ENCODE results near the gene HYDIN.
A peak's percentile ranks its signal among the peaks of the same experiment; 100 is the strongest.

The HYDIN gene

DNA sequence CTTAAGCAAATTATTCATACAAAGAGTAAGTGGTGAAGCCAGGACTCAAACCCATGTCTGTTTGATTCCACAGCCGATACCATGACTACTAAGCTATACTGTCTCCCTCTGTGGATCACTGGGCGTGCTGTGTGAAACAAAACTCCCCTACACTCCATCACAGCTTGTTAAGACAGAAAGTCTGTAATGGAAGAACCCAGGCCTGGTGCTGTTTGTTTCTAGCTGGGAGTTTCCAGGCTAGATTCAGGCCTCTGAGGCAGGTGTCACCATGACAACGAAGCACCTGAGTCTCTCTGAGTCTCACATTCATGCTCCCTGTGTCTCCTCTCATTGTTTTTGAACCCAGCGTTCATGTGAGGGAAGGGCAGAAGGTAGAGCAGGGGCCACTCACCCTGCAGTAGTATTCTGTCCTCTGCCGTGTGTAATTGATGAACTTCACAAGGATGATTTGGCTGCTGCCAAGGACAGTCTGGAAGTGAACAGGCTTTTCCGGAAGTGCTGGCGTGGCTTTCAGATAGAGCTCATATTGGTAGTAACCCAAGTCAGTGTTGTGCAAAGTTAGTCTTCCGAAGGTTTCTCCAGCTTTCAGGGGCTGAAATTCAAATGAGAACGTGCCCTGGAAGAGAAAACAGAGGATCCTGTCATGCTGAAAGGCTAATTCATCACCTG lies 421.0 kb downstream of the HYDIN start:
- DNase-seq, result peak; percentile 31

DNA sequence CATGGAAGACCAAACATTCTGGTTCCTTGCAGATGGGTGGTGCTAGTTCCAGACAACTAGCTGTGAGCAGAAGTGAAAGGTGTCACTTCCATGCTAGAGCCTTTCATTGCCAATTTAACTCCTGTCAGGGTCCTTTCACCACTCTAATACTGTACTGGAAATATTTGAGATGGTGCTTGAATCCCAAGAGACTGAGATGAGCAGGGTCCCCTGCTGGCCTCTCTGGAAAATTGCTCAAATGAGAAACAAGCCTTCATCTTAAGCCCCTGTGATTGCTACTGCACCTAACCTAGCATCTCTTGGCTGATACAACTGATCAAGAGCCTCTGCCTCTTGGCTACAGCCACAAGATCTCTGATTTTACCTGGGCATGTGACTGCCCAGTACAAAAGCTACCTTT lies 422.2 kb downstream of the HYDIN start:
- DNase-seq, result peak; percentile 42

DNA sequence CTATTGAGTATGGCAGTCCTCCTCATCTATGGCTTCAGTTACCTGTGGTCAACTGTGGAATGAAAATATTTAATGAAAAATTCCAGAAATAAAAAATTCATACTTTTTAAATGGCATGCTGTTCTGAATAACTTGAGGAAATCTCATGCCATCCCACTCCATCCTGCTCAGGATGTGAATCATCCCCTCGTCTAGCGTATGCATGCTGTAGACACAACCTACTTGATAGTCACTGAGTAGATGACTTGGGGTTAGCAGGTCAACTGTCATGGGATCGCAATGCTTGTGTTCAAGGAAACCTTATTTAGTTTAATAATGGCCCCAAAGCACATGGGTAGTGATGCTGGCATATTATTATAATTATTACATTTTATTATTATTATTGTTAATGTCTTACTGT lies 424.7 kb downstream of the HYDIN start:
- DNase-seq, result no peak

DNA sequence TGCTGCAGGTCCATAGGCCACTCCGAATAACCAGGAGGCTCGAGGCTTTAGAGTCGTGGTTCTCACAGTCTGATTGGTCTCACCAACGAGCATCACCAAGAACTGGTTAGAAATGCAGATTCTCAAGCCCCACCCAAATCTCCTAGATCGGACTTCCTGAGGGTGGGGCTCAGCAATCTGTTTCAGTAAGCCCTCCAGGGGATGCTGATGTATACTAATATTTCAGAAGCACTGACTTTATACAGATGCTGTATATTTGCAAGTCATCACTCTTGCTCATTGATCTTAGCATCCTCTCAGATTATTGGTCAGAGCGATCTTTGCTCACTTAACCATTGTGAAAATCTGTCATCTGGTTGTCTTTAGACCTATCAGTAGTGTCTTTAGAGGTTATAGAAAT lies 425.1 kb downstream of the HYDIN start:
- no peak for DNase-seq

DNA sequence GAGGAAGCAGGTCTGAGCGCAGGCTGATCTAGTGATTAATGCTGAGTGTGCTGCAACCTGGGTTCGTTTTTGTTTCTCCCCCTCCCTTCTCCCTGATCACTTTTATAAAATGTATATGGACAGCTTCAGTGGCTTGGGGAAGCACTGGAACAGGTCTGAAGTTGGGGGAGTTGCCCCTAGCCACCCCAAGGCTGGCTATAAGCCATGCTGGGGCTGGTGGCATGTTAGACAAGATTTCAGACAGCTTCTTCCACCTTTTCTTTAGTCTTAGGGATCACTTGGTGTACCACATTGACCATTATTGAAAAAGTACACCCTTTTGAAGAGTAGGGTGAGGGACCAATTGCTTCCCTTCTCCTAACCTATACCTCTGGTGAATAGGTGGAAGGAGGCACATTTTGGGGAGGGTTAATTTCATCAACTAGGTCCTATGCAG lies 425.8 kb downstream of the HYDIN start:
- no peak for DNase-seq

DNA sequence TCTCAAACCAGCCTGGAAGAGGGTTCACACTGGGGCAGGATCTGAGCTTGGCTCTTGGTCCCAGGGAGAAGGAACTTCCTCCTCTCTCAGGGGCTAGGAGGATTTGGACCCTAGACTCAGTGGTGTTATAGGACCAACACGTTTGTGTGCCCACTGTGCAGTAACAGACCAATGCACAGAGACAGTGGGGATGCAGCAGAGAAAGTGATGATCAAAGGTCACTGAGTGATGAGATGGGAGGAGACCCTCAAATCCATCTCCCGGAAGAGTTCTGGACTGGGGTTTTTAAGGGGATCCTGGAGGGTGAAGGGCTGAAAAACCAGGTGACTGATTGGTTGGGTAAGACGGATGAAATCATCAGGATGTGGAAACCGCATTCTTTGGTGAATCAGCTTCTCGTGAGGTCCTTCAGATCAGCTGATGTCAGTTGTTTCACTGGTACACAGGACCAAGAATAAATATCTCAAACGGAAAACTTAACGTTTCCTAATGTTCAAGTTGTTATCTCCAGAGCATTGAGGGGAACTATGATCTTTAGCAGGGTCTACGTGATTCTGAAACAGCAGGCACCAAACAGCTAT lies 426.3 kb downstream of the HYDIN start:
- DNase-seq, result no peak

DNA sequence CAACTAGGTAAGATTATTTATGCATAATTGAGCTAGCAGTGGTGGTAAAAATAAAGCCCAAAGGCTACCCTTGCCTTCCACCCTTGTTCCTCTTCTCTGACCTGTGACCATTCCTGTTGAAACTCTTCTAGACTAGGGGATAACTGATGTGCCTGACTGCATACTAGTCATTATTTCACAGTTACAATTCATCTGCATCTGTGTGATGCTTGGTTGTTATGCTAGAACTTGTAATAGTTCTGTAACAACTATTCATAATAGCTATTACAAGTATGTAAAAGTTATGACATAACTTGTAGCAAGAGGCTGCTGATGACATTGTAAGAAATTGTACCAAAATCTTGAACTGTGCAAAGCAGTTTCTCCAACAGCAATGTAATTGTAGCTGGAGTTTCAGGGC lies 427.2 kb downstream of the HYDIN start:
- no peak for DNase-seq

DNA sequence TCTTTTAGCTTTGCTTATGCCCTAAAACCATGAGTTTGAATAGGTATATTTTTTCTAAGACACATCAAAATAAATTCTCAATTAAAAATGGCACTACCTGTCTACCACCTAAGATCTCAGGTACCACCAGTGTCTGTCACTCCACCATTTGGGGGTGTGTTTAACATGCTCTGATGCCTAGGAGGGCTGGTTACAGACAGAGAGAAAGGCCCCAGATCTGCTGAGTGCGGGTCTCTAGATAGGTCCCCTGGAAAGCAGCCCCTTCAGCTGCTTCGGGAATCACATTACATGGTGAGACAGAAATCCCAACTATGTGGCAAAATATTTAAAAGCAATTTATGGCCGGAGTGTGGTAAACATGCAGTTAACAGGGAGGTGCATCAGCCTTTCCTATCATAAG lies 428.9 kb downstream of the HYDIN start:
- DNase-seq, result no peak

DNA sequence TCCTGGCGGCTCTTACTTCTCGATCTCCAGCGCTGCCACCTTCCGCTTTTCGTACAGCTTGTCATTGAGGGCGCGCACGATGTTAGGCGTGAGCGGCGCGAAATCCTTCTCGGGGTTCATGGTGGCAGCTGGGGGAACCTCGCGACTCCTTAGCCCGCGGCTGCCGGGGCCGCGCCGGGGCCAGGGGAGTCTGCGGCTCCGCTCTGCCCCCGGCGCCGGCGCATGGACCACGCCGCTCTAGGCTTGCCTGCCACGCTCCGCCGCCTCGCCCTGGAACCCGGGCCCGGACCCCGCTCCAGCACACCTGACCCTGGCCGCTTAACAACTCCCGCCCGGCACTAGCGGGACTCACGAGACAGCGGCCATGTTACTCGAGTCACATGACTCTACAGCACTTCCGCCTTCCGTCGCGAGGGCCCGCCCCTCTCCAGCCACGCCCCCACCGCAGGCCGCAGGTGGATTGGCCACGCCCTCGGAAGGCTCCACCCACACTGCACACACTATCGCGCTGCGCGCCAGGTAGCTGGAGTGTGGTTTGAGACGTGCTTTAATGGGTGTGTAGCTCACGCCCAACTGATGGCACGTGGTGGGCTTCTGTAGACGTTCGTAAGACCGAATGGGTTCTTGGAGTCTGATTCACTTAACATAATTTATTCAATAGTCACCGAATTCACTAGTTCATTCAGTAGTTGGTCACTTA lies 429.6 kb downstream of the HYDIN start, which contains the start of gene VAC14:
VAC14 (minus strand) TSS at position 378 of the 700 bp plus-strand sequence; CDS start at position 120, 258 bp downstream.
- peak; percentile 97 for DNase-seq

DNA sequence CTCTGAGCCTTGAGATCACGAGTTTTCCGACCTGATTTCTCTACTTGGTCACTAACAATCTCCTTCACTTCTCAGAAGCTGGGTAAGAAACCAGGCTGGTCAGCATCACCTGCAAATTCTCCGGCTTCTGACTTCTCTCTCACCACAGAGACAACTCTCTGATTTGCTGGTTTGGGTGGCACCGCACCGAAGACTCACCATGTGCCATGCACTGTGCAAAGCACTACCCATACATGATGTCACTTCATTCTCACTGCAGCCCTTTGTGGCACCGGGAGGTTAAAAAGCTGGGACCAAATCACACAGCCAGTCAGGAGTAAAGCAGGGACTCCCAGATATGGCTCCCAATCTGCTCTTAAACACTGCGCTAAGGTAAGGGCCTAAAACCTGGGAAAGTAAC lies 430.2 kb downstream of the HYDIN start:
- no peak for DNase-seq

DNA sequence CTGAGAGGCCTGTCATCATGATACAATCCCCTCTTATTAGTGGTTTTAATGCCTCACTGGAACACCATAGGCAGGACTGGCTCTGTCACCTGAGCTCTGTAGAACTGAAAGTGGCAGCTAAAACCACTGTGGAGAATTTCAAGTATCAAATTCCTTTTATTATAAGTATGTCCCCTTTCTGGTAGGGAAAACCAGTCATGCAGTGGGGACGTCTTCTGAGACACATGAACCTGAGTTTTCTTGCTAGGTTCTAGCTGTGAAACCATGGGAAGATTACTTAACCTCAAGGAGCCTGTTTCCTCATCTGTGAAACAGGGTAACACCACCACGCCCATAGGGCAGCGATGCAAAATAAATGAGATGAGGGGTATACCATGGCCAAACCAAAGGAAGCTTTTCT lies 434.2 kb downstream of the HYDIN start:
- no peak for DNase-seq

DNA sequence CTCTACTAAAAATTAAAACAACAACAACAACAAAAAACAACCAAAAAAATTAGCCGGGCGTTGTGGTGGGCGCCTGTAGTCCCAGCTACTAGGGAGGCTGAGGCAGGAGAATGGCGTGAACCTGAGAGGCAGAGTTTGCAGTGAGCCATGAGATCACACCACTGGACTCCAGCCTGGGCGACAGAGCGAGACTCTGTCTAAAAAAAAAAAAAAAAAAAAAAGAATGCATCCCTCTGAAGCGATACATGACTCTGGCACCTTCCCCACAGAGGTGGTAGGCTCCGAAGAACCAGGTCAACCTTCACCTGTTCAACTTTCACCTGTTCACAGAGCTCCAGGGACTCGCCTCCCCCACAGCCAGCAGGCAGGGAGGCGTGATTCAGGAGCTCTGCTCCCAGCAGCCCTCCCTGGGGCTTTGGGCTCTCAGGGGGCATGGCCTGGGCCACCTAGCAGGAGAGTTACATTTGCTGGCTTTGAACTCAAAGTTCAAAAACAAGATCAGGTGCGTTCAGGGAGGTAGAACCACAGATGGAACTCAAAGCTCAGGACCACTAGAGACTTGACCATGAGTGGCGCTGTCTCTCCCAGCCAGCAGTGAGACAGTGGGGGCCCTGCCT lies 435.1 kb downstream of the HYDIN start:
- DNase-seq, result no peak

DNA sequence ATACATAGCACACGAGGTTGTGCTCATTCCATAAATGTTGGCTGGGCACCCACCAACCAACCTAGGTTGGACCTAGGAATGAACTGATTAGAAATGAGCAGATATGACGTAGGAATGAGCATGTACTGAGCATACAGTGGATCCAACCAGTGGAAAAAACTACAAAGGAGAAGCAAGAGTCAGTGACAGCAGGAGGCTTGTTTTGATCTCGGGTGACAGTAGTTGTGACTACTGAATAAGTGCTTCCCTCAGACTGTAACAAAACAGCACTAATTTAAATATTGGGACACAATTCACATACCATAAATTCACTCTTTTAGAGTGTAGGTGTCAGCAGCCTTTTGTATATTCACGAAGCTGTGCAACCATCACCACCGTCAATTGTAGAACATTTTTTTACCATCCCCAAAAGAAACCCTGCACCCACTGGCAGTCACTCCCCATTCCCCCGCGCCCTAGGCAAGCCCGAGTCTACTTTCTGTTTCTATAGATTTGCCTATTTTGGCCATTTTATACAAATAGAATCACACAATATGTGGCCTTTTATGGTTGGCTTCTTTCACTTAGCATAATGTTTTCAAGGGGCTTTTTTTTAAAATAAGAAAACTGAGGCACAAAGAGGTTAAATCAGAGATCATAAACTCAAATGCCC lies 436.5 kb downstream of the HYDIN start:
- DNase-seq, result no peak

DNA sequence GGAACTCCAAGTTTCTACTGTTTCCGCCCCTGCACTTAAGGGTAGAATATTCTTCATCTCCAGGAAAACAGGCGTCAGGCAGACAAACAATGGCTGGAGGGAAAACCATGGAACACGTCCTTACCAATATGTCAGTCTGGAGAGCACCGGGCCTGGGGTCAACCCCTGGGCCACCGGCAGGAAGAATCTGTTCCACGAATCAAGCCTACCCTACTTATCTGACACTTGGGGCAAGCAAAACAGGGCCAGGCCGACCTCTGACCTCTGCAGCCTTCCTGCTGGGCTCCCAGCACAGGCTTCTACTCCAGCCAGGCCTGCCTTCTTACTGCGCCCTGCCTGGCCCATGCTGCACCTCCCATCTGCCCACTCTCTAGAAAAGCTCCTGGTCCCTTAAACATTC lies 439.7 kb downstream of the HYDIN start:
- DNase-seq, result no peak

DNA sequence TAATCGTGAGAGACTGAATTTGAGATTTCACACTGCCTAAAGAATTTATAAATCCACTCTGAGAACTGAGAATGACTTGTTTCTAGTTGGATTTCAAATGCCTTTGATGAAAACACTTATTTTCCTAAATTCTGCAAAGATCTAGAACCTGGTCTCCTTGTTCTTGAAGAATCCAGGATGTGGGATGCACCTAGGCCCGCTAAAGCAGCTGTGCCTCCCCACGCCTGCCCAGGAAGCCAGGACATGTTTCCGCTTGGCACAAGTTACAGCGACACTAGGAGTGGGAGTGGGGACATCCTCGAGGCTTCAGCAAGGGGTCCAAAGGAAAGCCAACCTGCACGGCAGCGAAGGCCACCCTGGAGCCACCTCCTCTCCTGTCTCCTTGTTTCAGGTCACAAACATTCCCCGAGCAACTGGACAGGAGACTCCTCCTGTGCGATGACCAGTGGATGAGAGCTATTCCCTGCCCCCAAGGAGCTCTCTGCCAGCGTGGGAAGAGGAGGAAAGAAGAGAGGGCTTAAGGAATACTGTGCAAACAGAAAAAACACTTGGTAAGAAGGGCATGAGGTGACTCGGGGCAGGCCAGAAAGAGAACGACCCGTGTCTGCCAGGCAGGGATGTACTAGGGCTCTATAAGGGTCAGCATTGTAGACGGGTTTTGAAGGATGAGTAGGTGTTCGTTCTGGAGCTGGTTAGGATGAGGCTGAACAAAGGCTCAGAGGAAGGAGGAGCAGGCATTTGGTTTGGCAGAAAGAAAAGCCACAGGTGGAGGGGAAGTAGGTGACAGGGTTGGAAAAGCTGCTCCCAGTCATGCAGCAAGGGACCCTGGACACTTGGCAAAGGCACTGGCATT lies 440.7 kb downstream of the HYDIN start:
- DNase-seq, result no peak

DNA sequence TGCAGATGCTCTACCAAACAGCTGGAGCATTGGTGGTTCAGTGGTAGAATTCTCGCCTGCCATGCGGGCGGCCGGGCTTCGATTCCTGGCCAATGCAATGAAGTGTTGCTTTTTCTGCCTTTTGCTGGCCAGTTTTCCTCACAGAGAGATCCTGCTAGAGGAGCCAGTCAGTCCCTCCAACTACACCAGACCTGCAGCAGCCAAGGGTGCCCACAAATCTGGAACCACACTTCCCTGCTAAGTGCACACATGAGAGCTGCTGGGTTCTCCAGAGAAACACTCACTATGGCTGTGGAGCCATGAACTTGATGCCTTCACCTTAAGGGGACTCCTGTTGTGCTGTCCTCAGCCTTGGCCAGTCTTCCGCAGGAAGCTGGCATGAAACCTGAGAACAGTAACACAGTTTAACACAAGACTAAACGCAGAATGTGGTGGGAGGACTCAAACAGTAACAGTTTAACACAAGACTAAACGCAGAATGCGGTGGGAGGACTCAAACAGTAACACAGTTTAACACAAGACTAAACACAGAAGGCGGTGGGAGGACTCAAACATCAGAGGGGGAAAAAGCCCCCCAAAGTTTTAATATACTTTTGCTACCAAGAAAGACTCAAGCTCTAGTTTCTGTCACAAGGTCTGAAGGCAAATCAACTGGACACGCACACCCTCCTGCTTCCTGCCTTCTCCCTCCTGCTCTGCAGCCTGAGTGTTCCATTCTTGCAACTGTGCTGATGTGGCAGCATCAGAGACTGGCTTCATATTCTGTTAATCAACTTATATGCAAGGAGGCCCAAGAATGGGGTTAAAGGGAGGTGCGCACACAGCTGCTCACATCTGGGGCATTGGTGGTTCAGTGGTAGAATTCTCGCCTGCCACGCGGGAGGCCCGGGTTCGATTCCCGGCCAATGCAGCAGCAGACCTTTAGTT lies 441.6 kb downstream of the HYDIN start:
- no peak for DNase-seq

DNA sequence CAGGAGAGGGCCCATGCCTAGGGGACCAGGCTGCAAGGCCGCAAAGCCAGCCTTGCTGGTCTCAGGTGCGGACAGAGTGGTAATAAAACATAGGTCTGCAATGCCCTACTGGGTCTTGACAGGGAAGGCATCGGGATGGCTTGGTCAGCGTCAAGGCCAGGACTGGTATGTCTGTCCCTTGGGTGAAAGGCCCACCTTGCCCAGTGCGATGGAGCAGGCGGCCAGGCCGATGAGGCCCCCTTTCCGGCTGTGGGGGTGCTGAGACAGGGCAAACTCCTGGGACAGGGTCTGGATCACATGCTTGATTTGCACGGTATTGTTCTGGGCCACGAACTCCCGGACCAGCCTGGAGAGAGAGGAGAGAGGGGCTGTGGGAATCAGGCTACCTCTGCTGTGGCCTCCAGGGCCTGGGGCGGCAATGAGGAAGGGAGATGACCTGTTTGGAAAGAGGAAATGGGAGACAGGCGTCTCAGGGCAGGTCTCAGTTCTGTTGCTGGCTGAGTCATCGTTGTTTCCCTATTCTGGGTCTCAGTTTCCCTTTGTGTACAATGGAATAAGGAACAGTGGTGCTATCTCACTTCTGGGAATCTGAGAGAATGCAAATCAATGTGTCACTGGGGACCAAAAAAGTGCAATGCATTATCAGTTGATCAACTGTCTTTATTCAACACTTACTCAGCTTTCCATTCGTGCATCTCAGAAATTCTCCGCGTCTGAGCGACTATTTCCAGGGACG lies 444.3 kb downstream of the HYDIN start:
- DNase-seq, result no peak

DNA sequence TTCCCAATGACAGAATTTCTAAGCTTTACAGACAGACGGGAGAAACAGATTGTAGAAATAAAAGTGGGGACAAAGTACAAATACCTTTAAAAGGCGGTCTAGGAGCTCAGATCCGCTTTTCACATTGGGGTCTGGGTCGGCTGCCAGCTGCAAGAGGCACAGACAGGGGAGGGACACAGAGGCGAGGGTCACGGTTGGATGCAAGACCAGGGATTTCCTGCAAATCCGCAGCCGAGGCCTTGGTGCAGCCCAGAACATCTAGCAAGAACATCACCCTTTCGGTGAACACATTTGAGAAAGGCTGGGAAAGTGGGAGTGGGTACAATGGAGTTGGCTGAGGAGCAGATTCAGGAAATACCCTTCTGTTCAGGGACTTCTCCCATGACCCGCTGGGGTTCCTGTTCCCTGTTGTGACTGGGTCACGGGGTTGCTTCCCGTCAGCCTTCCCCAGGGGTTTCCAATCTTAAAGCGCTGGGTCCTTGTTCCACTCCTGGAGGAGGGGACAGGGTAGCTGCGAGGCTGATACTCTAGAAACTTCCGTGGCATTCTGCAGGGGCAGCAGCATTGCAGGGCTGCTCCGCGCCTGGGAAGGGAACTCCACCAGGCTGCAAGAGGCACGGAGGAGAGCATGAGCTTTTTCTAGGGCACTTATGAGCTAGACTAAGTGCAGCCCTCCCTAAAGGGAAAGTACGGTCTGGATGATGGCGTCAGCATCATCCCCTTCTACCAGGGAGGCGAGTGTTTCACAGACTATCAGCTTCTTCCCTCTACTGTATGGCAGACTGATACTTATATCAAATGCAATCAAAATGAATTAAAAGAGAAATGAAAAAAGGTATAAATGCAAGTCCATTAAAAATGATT lies 445.6 kb downstream of the HYDIN start:
- DNase-seq, result no peak

DNA sequence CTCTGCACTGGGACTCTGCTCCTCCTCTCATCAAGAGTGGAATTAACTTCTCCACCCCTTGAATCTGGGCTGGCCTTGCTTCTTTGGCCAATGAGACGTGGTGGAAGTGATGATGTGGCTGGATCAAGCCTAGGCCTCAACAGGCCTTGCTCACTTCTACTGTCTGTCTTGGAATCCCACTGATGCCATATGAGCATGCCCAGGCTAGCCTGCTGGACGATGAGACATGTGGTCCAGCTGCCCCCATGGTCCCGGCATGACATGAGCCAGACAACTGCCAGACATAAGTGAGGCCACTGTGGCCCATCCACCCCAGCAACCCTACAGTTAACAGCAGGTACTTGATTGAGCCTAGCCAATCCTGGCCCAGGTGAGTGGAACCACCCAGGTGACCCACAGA lies 448.3 kb downstream of the HYDIN start:
- no peak for DNase-seq

Data from islet precursor cell (in vitro differentiated cells).